ENCODE measurements around the gene MTAP. TPM values are rescaled to one million over a fixed set of nuclear protein-coding genes. Genes with fewer than 3 reads are reported as not detected.

The MTAP gene
- total RNA-seq, 1 donor from 2014 or later = 35.2 TPM

DNA sequence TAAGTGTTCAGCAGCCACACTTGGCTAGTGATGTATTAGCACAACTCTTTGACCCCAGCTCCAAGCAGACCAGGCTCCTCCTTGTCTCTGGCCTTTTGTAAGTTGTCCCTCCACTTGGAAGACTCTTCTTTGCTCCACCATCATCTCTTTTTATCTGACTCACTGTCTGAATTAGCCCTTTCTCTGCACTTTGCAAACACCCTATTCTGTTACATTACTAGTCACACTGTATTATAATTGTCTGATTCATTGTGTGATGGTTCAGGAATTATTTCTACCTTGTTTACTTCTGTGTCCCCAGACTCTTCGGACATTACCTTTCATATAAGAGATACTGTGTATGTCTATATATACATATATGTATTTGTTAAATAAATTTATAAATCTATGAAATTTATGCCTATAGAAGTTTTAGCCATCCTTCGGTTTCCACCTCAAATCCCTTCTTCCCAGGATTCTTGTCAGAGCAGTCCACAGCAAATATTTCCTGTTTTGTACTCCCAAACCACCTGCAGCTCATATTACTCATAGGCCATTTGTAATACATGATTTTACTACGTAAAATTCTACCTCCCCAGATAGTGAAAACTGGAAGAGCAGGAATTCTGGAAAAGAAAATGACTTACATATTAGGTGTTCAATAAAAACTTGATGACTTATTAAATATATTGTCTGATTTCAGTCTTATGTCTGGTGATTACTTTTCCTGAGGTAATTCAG is 69.0 kb downstream of the MTAP start:
- H3K27me3 ChIP-seq (ENCODE audit: low read depth) = no peaks in the 10 kb centered on the region
- H3K27ac ChIP-seq = no peak overlapping the region
- DNase-seq = no peak
- intact Hi-C loops (cut with DNase I) = no loop called here
- H3K9me3 ChIP-seq = no peaks in the 10 kb centered on the region
- H3K4me1 ChIP-seq = no peaks in the 10 kb centered on the region
- TF ChIP-seq, protein P1, sequence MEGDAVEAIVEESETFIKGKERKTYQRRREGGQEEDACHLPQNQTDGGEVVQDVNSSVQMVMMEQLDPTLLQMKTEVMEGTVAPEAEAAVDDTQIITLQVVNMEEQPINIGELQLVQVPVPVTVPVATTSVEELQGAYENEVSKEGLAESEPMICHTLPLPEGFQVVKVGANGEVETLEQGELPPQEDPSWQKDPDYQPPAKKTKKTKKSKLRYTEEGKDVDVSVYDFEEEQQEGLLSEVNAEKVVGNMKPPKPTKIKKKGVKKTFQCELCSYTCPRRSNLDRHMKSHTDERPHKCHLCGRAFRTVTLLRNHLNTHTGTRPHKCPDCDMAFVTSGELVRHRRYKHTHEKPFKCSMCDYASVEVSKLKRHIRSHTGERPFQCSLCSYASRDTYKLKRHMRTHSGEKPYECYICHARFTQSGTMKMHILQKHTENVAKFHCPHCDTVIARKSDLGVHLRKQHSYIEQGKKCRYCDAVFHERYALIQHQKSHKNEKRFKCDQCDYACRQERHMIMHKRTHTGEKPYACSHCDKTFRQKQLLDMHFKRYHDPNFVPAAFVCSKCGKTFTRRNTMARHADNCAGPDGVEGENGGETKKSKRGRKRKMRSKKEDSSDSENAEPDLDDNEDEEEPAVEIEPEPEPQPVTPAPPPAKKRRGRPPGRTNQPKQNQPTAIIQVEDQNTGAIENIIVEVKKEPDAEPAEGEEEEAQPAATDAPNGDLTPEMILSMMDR (IDR thresholded peaks at IDR 0.05) = no peak
- ATAC-seq = no peak
- H3K4me3 ChIP-seq = no peak overlapping the region
- H3K36me3 ChIP-seq = peaks cover 3% of the 10 kb centered on the region

DNA sequence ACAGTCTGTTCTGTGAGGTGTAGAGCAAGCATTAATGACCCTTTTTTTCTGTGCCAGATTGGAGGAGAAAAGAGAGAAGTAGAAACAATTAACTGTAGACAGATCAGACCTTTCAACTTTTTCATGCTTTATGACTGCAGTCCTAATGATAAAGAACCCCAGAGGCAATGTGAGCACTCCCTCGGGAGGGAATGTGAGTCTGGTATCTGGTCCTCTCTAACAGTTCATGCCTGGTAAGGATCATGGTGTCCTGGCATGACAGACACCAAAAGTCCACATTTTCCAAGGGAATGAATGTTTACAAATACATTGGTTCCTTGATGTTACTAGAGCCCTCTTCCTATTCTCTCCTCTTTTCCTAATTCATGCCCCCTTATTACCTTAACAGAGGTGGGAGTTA is 70.3 kb downstream of the MTAP start:
- ATAC-seq (no peak), DNase-seq (no peak)
- H3K36me3 ChIP-seq = peaks cover 3% of the 10 kb centered on the region
- no peak overlapping the region for H3K27ac ChIP-seq
- no peaks in the 10 kb centered on the region for H3K9me3 ChIP-seq
- H3K4me3 ChIP-seq = no peak overlapping the region
- TF ChIP-seq, protein P1 (IDR thresholded peaks at IDR 0.05) = no peak
- no peaks in the 10 kb centered on the region for H3K4me1 ChIP-seq
- no peaks in the 10 kb centered on the region for H3K27me3 ChIP-seq (ENCODE audit: low read depth)
- intact Hi-C loops (cut with DNase I) = no loop called here

GRCh38 chr9:21873540-21874221 is 71.2 kb downstream of the MTAP start:
- Histone ChIP-seq H3K36me3 (peaks cover 2% of the 10 kb centered on the region), H3K27me3 (ENCODE audit: low read depth) (no peaks in the 10 kb centered on the region), H3K9me3 (no peaks in the 10 kb centered on the region), H3K4me3 (no peak overlapping the region), H3K27ac (no peak overlapping the region), H3K4me1 (no peaks in the 10 kb centered on the region)
- DNase-seq (no peak), ATAC-seq (no peak)
- intact Hi-C loops (cut with DNase I) = no loop called here
- TF ChIP-seq, protein P1 (IDR thresholded peaks at IDR 0.05) = no peak

GRCh38 chr9:21875893-21876292 is 73.5 kb downstream of the MTAP start:
- ATAC-seq (no peak), DNase-seq (no peak)
- TF ChIP-seq, protein P1 (IDR thresholded peaks at IDR 0.05) = no peak
- Histone ChIP-seq H3K4me3 (no peak overlapping the region), H3K27me3 (ENCODE audit: low read depth) (no peaks in the 10 kb centered on the region), H3K9me3 (peaks cover 6% of the 10 kb centered on the region), H3K36me3 (no peaks in the 10 kb centered on the region), H3K27ac (no peak overlapping the region), H3K4me1 (no peaks in the 10 kb centered on the region)
- intact Hi-C loops (cut with DNase I) = no loop called here

DNA sequence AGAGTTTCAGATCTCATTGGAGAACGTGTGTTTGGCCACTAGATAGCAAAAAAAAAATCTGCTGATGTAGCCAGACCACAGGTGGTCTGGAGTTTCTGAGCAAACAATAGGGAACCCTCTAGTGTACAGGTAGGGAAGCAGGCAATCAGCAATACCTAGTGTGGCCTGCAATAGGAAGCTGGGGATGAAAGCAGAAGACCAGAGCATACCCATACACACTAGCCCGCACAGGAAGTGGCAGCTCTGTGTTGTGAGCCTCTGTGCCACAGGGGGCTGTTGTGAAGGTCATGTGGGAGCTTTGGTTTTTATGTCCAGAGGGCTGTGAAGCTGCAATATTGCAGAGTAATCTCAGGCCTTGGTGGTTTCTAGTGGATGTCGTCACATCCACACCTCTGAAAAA is 81.2 kb downstream of the MTAP start:
- Histone ChIP-seq H3K9me3 (peaks cover 19% of the 10 kb centered on the region), H3K4me3 (no peak overlapping the region), H3K36me3 (no peaks in the 10 kb centered on the region), H3K4me1 (no peaks in the 10 kb centered on the region), H3K27ac (no peak overlapping the region), H3K27me3 (ENCODE audit: low read depth) (no peaks in the 10 kb centered on the region)
- no peak for DNase-seq
- TF ChIP-seq, protein P1 (IDR thresholded peaks at IDR 0.05) = no peak
- intact Hi-C loops (cut with DNase I) = no loop called here
- peak in 1 of 2 donors; percentile 27 for ATAC-seq

All from lower lobe of right lung (tissue), 2 donors.